ENCODE data around the gene RRM2.

RRM2 gene

DNA sequence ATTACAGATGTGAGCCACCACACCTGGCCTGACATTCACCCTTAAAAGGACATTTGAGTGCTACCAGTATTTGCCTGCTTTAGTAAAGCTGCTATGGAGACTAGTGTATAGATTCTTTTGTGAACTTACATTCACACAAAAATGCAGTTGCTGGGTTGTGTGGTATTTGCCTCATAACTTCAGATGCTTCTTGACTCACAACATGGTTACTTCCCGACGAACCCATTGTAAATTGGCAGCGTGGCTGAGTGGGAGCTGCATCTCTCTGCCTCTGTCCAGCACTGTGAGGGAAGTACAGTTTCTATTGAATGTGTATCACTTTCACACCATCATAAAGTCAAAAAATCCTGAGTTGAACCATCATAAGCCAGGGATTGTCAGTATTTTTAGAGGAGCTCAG, 56.9 kb downstream of the RRM2 start:
- no peak overlapping the region for H3K4me3 ChIP-seq (ENCODE audit: low read depth, low read length)
- TF ChIP-seq, protein P1, sequence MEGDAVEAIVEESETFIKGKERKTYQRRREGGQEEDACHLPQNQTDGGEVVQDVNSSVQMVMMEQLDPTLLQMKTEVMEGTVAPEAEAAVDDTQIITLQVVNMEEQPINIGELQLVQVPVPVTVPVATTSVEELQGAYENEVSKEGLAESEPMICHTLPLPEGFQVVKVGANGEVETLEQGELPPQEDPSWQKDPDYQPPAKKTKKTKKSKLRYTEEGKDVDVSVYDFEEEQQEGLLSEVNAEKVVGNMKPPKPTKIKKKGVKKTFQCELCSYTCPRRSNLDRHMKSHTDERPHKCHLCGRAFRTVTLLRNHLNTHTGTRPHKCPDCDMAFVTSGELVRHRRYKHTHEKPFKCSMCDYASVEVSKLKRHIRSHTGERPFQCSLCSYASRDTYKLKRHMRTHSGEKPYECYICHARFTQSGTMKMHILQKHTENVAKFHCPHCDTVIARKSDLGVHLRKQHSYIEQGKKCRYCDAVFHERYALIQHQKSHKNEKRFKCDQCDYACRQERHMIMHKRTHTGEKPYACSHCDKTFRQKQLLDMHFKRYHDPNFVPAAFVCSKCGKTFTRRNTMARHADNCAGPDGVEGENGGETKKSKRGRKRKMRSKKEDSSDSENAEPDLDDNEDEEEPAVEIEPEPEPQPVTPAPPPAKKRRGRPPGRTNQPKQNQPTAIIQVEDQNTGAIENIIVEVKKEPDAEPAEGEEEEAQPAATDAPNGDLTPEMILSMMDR (IDR thresholded peaks at IDR 0.05; ENCODE audit: control insufficient read depth, extremely low read depth, insufficient read depth) = no peak
- DNase-seq (ENCODE audit: low read depth) = no peak

DNA sequence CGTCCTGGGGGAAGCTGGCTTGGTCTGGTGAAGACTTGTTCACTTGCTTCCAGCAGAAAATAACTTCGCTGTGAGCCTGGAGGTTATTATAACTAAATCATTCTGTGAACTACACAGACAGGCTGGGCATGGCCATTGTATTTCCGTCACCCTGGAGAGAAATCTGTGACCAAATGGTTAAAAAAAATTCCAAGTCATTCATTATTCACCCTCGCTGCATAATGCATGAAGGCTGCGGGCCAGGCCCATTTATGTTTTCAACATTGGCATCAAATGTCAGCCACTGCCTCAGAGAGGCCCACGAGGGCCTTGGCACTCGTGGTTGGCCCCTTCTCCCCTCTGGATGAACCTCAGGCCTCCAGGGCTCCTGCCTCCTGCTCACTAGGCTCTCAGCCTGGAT, 57.7 kb downstream of the RRM2 start:
- TF ChIP-seq, protein P1 (IDR thresholded peaks at IDR 0.05; ENCODE audit: control insufficient read depth, extremely low read depth, insufficient read depth) = no peak
- no peak for DNase-seq (ENCODE audit: low read depth)
- H3K4me3 ChIP-seq (ENCODE audit: low read depth, low read length) = no peak overlapping the region
